ENCODE measurements around the gene SARS2. TPM values are rescaled to one million over a fixed set of nuclear protein-coding genes. Genes with fewer than 3 reads are reported as not detected.

The SARS2 gene
- total RNA-seq, 1 experiment from 2014 or later = 23.6 TPM

GRCh38 chr19:38912600-38913514 is 17.7 kb downstream of the SARS2 start:
- H3K27me3 Mint-ChIP-seq (ENCODE audit: insufficient read depth, unreplicated experiment) = no peaks in the 10 kb centered on the region
- H3K9me3 Mint-ChIP-seq (ENCODE audit: unreplicated experiment) = no peaks in the 10 kb centered on the region
- no TSS peak for BruUV-seq (replicated peaks)
- POLR2A ChIA-PET = interaction anchor here (0.6 kb wide), 1 partner anchor 15 kb away, joined by 3 read pairs; no protein-coding TSS in a partner anchor
- no peaks in the 10 kb centered on the region for H3K4me1 Mint-ChIP-seq (ENCODE audit: insufficient read depth, unreplicated experiment)
- peaks cover 11% of the 10 kb centered on the region for H3K36me3 Mint-ChIP-seq (ENCODE audit: insufficient read depth, unreplicated experiment)
- intact Hi-C loops (cut with micrococcal nuclease) = no loop called here
- CTCF ChIA-PET = interaction anchor here (0.5 to 1.5 kb wide), 4 partner anchors 17 to 509 kb away, joined by 3 to 6 read pairs (median 4); partner anchors contain the start of genes MRPS12 and SARS2
- no peak overlapping the region for H3K27ac Mint-ChIP-seq (ENCODE audit: low read depth, unreplicated experiment)
- no peak for DNase-seq (ENCODE audit: unreplicated experiment)
- no peak overlapping the region for H3K4me3 Mint-ChIP-seq (ENCODE audit: unreplicated experiment)
- TF ChIP-seq, protein P1, sequence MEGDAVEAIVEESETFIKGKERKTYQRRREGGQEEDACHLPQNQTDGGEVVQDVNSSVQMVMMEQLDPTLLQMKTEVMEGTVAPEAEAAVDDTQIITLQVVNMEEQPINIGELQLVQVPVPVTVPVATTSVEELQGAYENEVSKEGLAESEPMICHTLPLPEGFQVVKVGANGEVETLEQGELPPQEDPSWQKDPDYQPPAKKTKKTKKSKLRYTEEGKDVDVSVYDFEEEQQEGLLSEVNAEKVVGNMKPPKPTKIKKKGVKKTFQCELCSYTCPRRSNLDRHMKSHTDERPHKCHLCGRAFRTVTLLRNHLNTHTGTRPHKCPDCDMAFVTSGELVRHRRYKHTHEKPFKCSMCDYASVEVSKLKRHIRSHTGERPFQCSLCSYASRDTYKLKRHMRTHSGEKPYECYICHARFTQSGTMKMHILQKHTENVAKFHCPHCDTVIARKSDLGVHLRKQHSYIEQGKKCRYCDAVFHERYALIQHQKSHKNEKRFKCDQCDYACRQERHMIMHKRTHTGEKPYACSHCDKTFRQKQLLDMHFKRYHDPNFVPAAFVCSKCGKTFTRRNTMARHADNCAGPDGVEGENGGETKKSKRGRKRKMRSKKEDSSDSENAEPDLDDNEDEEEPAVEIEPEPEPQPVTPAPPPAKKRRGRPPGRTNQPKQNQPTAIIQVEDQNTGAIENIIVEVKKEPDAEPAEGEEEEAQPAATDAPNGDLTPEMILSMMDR (IDR thresholded peaks at IDR 0.05; ENCODE audit: unreplicated experiment) = no peak

DNA sequence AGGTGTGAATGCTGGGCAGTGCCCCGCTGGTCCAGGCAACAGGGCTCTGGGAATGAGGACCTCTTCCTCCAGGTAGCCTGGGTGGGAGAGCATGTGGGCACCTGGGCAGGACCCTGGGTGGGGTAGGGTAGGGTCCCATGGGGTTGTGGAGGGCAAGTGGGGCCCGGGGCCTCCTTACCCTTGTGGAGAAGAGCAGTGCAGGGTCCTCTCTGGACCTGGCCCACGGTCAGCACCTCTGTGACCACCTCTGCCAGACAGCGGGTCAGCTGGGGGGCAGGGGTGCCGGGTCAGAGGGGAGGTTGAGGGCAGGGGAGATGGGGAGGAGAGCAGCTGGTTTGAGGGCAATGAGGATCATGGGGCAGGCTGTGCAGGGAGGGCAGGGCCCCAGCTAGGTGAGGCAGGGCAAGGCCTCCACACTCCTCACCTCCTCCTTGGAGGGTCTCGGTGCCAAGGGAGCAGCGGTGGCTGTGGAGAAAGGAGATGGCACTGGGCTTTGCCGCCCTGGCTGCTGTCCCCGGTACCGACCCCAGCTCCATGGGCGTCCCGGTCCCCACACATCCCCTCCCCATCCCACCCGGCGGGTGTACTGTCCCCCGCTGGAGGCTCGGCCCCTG is 19.1 kb downstream of the SARS2 start:
- CTCF ChIA-PET = no interaction called here
- POLR2A ChIA-PET = interaction anchor here (0.6 to 0.9 kb wide), 2 partner anchors 8 to 12 kb away, joined by 3 to 5 read pairs; partner anchors contain the start of genes NFKBIB and SIRT2

DNA sequence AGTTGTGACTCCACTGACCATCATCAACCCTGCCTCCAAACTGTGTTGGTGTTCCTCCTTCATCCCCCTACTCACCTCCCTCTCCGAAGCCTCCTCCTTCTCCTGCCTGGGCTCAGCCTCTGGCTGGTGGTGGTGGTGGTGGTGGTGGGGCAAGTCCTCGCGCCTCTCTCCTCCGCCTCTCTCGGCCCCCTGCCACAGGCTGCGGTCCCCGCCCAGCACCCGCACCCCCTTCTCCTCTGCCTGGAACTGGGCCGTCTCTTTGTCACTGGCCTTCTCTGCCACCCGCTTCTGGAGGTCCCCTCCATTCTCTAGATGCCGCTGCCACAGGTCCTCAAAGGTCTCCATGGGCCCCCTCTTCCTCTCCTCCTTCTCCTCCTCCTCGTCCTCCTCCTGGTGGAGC is 20.1 kb downstream of the SARS2 start:
- DNase-seq (ENCODE audit: unreplicated experiment) = no peak
- H3K27me3 Mint-ChIP-seq (ENCODE audit: insufficient read depth, unreplicated experiment) = no peaks in the 10 kb centered on the region
- intact Hi-C loops (cut with micrococcal nuclease) = no loop called here
- no peak overlapping the region for H3K4me3 Mint-ChIP-seq (ENCODE audit: unreplicated experiment)
- peaks cover 31% of the 10 kb centered on the region for H3K36me3 Mint-ChIP-seq (ENCODE audit: insufficient read depth, unreplicated experiment)
- TF ChIP-seq, protein P1 (IDR thresholded peaks at IDR 0.05; ENCODE audit: unreplicated experiment) = no peak
- CTCF ChIA-PET = no interaction called here
- H3K27ac Mint-ChIP-seq (ENCODE audit: low read depth, unreplicated experiment) = no peak overlapping the region
- H3K9me3 Mint-ChIP-seq (ENCODE audit: unreplicated experiment) = no peaks in the 10 kb centered on the region
- POLR2A ChIA-PET = no interaction called here
- BruUV-seq (replicated peaks) = no TSS peak
- no peaks in the 10 kb centered on the region for H3K4me1 Mint-ChIP-seq (ENCODE audit: insufficient read depth, unreplicated experiment)

More for the DNA sequence above, 19.1 kb downstream of the SARS2 start:
- H3K4me1 Mint-ChIP-seq (ENCODE audit: insufficient read depth, unreplicated experiment) = no peaks in the 10 kb centered on the region
- H3K9me3 Mint-ChIP-seq (ENCODE audit: unreplicated experiment) = no peaks in the 10 kb centered on the region
- intact Hi-C loops (cut with micrococcal nuclease) = no loop called here
- H3K27ac Mint-ChIP-seq (ENCODE audit: low read depth, unreplicated experiment) = no peak overlapping the region
- TF ChIP-seq, protein P1 (IDR thresholded peaks at IDR 0.05; ENCODE audit: unreplicated experiment) = no peak
- H3K36me3 Mint-ChIP-seq (ENCODE audit: insufficient read depth, unreplicated experiment) = peaks cover 24% of the 10 kb centered on the region
- H3K27me3 Mint-ChIP-seq (ENCODE audit: insufficient read depth, unreplicated experiment) = no peaks in the 10 kb centered on the region
- DNase-seq (ENCODE audit: unreplicated experiment) = no peak
- no TSS peak for BruUV-seq (replicated peaks)
- no peak overlapping the region for H3K4me3 Mint-ChIP-seq (ENCODE audit: unreplicated experiment)

DNA sequence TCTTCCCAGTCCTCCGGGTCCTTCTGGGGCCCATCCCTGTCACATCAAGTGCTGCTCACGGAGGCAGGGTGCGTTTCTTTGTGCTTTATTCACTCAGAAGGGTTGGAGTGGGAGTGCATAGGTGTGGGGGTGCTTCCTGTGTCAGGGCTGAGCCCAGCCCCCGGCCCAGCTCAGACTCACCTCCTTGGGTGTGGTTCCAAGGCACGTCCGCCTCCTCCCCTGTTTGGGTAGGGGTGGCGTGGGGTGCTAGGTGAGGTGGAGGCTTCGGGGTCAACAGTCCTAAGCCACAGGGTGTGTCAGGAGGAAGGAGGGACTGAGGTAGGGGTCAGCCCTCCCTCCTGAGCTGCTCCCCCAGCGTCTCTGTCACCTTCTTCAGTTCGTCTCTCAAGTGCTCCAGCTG is 21.7 kb downstream of the SARS2 start:
- Mint-ChIP-seq H3K27me3 (ENCODE audit: insufficient read depth, unreplicated experiment) (no peaks in the 10 kb centered on the region), H3K9me3 (ENCODE audit: unreplicated experiment) (no peaks in the 10 kb centered on the region), H3K27ac (ENCODE audit: low read depth, unreplicated experiment) (no peak overlapping the region), H3K4me1 (ENCODE audit: insufficient read depth, unreplicated experiment) (no peaks in the 10 kb centered on the region), H3K4me3 (ENCODE audit: unreplicated experiment) (no peak overlapping the region), H3K36me3 (ENCODE audit: insufficient read depth, unreplicated experiment) (peaks cover 31% of the 10 kb centered on the region)
- no TSS peak for BruUV-seq (replicated peaks)
- CTCF ChIA-PET = no interaction called here
- intact Hi-C loops (cut with micrococcal nuclease) = no loop called here
- DNase-seq (ENCODE audit: unreplicated experiment) = no peak
- TF ChIP-seq, protein P1 (IDR thresholded peaks at IDR 0.05; ENCODE audit: unreplicated experiment) = no peak
- POLR2A ChIA-PET = interaction anchor here (0.6 to 1.1 kb wide), 3 partner anchors 9 to 59 kb away, joined by 3 to 4 read pairs (median 3); partner anchors contain the start of gene HNRNPL

All from MCF 10A (cell line).